CD4-positive, alpha-beta memory T cell (primary cell): ENCODE measurements around the gene BSCL2. TPM values are rescaled to one million over a fixed set of nuclear protein-coding genes. Genes with fewer than 3 reads are reported as not detected.

Experiments used
- CTCF ChIA-PET: fragments of 350-600 bp; sonication (Branson Sonifier 250); formaldehyde crosslinking; loops from one replicate; lab custom pipeline; 2021; ENCODE audit warnings: inconsistent platforms; ENCODE audit not compliant: partially characterized antibody; lab: Charles Lee
- POLR2A ChIA-PET: fragments of 350-600 bp; sonication (Branson Sonifier 250); formaldehyde crosslinking; loops from one replicate; lab custom pipeline; 2021; ENCODE audit not compliant: partially characterized antibody; lab: Charles Lee
- DNase-seq, 5 donors: peaks; one replicate each; pipeline versions ENCODE4 v3.0.0 to v3.0.0-alpha.2; 2020 to 2022; ENCODE audit warnings: mixed read lengths in 1 of 5
- H3K27ac ChIP-seq: one replicate; pipeline ENCODE4 v1.7.0; 2013; ENCODE audit warnings: low read depth, low read length
- H3K27me3 ChIP-seq: 2 replicates; pipeline ENCODE4 v1.7.0; 2013; ENCODE audit warnings: mild to moderate bottlenecking, low read length, moderate library complexity; ENCODE audit not compliant: insufficient read depth
- H3K36me3 ChIP-seq: 2 replicates; pipeline ENCODE4 v1.7.0; 2013; ENCODE audit warnings: mild to moderate bottlenecking, low read length, moderate library complexity; ENCODE audit not compliant: insufficient read depth
- H3K4me1 ChIP-seq: 2 replicates; pipeline ENCODE4 v1.7.0; 2013; ENCODE audit warnings: mild to moderate bottlenecking, low read length, moderate library complexity; ENCODE audit not compliant: insufficient read depth
- H3K4me3 ChIP-seq, 2 donors: one replicate each; pipeline ENCODE4 v1.7.0; 2013; ENCODE audit warnings: low read length in 2 of 2, mild to moderate bottlenecking in 1 of 2
- H3K9me3 ChIP-seq, 2 donors: one replicate each; pipeline ENCODE4 v1.7.0; 2013; ENCODE audit warnings: low read length in 2 of 2, control low read depth in 1 of 2; ENCODE audit not compliant: control insufficient read depth in 1 of 2
- H3K27ac Mint-ChIP-seq, 7 donors: one replicate each; pipeline ENCODE4 v1.8.0; 2020 to 2021; ENCODE audit warnings: mixed read lengths in 7 of 7, mild to moderate bottlenecking in 6 of 7, inconsistent platforms in 3 of 7, moderate library complexity in 3 of 7
- H3K27me3 Mint-ChIP-seq, 2 donors: one replicate each; pipeline ENCODE4 v1.8.0; 2020 to 2021; ENCODE audit warnings: mixed read lengths in 2 of 2
- H3K36me3 Mint-ChIP-seq, 2 donors: one replicate each; pipeline ENCODE4 v1.8.0; 2020 to 2021; ENCODE audit warnings: mixed read lengths in 2 of 2, inconsistent platforms in 1 of 2, mild to moderate bottlenecking in 1 of 2
- H3K4me1 Mint-ChIP-seq, 4 donors: one replicate each; pipeline ENCODE4 v1.8.0; 2020 to 2021; ENCODE audit warnings: mixed read lengths in 4 of 4, mild to moderate bottlenecking in 1 of 4
- H3K4me3 Mint-ChIP-seq, 8 donors: one replicate each; pipeline ENCODE4 v1.8.0; 2020 to 2021; ENCODE audit warnings: mixed read lengths in 8 of 8, mild to moderate bottlenecking in 7 of 8, moderate library complexity in 6 of 8, inconsistent platforms in 3 of 8
- H3K9me3 Mint-ChIP-seq, 8 donors: one replicate each; pipeline ENCODE4 v1.8.0; 2020 to 2021; ENCODE audit warnings: mixed read lengths in 8 of 8, mild to moderate bottlenecking in 5 of 8, inconsistent platforms in 3 of 8, moderate library complexity in 1 of 8
- intact Hi-C: fragments of 100-400 bp; cut with micrococcal nuclease; formaldehyde crosslinking; loops from one replicate; pipeline ENCODE4 v1.15.1; 2023
- polyA plus RNA-seq, 2 donors: library from polyadenylated mRNA; unstranded; fragments of 300-500 nt; fragmentation: Illumina TruSeq; gene quantifications; one replicate each; pipeline ENCODE4 v1.2.3, GENCODE V29; 2021
- total RNA-seq, 2 experiments: library from RNA; stranded (reverse); gene quantifications; one replicate each; pipeline ENCODE4 v1.2.3, GENCODE V29; 2021

The BSCL2 gene
- total and polyA plus RNA-seq, 4 experiments from 2014 or later: 34.5 to 51.7 (median 42.8) TPM

DNA sequence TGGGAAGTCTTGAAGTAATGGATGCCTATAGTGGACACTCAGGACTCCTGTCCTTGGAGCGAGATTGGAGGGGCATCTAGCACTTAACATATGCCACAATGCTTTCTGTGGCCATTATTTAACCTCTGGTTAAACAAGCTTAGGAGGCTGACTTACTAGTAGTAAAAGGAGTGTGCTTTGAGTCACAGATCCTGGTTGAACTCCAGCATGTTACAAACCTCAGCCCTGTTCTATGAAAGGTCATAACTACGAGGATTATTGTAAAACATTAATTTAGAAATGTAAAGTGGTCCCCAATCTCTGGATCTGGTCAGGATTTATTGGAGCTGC, 34.1 kb downstream of the BSCL2 start:
- H3K27ac Mint-ChIP-seq: peak overlapping the region in 4 of 7 donors; percentile 22 to 98 (median 86)
- POLR2A ChIA-PET: interaction anchor here (0.6 to 19.7 kb wide), 10 partner anchors 7 to 208 kb away, joined by 3 to 494 read pairs (median 18); partner anchors contain the start of genes B3GAT3, C11orf98, CSKMT and EML3
- peaks cover 59% of the 10 kb centered on the region for H3K4me1 ChIP-seq
- no peaks in the 10 kb centered on the region for H3K27me3 ChIP-seq
- no peaks in the 10 kb centered on the region for H3K9me3 Mint-ChIP-seq
- CTCF ChIA-PET: interaction anchor here (0.9 to 10.4 kb wide), 5 partner anchors 9 to 81 kb away, joined by 3 to 86 read pairs (median 4); partner anchors contain the start of genes C11orf98, CSKMT and TUT1
- H3K4me3 Mint-ChIP-seq: peak overlapping the region; percentile 25 to 99 (median 76)
- DNase-seq: no peak
- intact Hi-C loops: no loop called here
- peak overlapping the region in 1 of 2 donors; percentile 97 for H3K4me3 ChIP-seq
- H3K36me3 ChIP-seq: peaks cover 15% of the 10 kb centered on the region
- peaks cover 22 to 48% of the 10 kb centered on the region in 2 donors for H3K36me3 Mint-ChIP-seq
- peak overlapping the region; percentile 74 for H3K27ac ChIP-seq
- H3K9me3 ChIP-seq: no peaks in the 10 kb centered on the region
- no peaks in the 10 kb centered on the region for H3K27me3 Mint-ChIP-seq
- peaks cover 22 to 78% (median 48%) of the 10 kb centered on the region in 4 donors for H3K4me1 Mint-ChIP-seq

- Histone ChIP-seq H3K9me3 (no peaks in the 10 kb centered on the region), H3K27me3 (no peaks in the 10 kb centered on the region), H3K36me3 (peaks cover 9% of the 10 kb centered on the region), H3K4me1 (peaks cover 55% of the 10 kb centered on the region), H3K4me3 (peak within 1 kb of the TSS; percentile 91 to 97), H3K27ac (peak within 1 kb of the TSS; percentile 74)
- Mint-ChIP-seq H3K4me1 (peaks cover 14 to 74% (median 43%) of the 10 kb centered on the region in 4 donors), H3K27me3 (no peaks in the 10 kb centered on the region), H3K36me3 (peaks cover 11 to 40% of the 10 kb centered on the region in 2 donors), H3K27ac (peak within 1 kb of the TSS; percentile 89 to 98 (median 97)), H3K9me3 (no peaks in the 10 kb centered on the region), H3K4me3 (peak within 1 kb of the TSS; percentile 93 to 99 (median 99))
- intact Hi-C loops: loop anchor here (1.0 to 2.0 kb wide), 2 partner anchors 8 to 19 kb away; partner anchors contain the start of genes INTS5 and UBXN1
- CTCF ChIA-PET: interaction anchor here (0.7 to 10.4 kb wide), 8 partner anchors 7 to 248 kb away, joined by 3 to 86 read pairs (median 6); partner anchors contain the start of genes C11orf98, CSKMT, INTS5 and TMEM179B
- POLR2A ChIA-PET: interaction anchor here (0.6 to 19.7 kb wide), 39 partner anchors 8 to 279 kb away, joined by 3 to 494 read pairs (median 7); partner anchors contain the start of genes AHNAK, B3GAT3, BSCL2 and EEF1G
- DNase-seq: peak; percentile 68 to 80 (median 75)
These were observed 35.4 kb downstream of the BSCL2 start, which contains the start of the genes LBHD1 and UQCC3 for GRCh38 chr11:62671608-62672389. Gene LBHD1 (minus strand): TSS chr11:62672267. CDS start chr11:62670031, 2,236 bp downstream. Gene UQCC3 (plus strand): TSS chr11:62671673. CDS start chr11:62671746, 73 bp downstream.

DNA sequence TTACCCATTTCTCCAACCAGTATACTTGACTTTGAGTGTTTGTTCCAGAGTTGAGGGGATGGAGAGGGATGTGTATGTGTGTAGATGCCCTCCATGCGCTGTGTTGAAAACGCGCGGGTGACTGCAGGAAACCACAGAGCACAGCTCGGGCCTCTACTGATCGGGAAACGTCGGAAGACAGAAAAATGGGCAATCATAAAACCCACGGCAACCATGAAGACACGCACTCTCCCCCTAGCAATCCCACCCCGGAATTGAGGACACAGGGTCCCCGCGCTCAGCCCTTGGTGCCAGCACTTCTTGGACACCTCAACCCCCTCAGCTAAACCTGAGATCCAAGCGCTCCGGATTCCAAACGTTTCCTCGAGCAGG, 36.0 kb downstream of the BSCL2 start:
- intact Hi-C loops: loop anchor here (1.0 to 2.0 kb wide), 2 partner anchors 8 to 18 kb away; partner anchors contain the start of genes INTS5 and UBXN1
- Histone ChIP-seq H3K4me1 (peaks cover 55% of the 10 kb centered on the region), H3K9me3 (no peaks in the 10 kb centered on the region), H3K27me3 (no peaks in the 10 kb centered on the region), H3K36me3 (peaks cover 3% of the 10 kb centered on the region), H3K4me3 (peak overlapping the region; percentile 91 to 97), H3K27ac (peak overlapping the region; percentile 74)
- no peaks in the 10 kb centered on the region for H3K9me3 Mint-ChIP-seq
- DNase-seq: peak in 2 of 5 donors; percentile 62 to 69
- peaks cover 9 to 40% of the 10 kb centered on the region in 2 donors for H3K36me3 Mint-ChIP-seq
- H3K27me3 Mint-ChIP-seq: no peaks in the 10 kb centered on the region
- H3K27ac Mint-ChIP-seq: peak overlapping the region; percentile 89 to 98 (median 97)
- ChIA-PET POLR2A (interaction anchor here (0.6 to 19.7 kb wide), 38 partner anchors 8 to 278 kb away, joined by 3 to 494 read pairs (median 6); partner anchors contain the start of genes AHNAK, B3GAT3, BSCL2 and EEF1G), CTCF (interaction anchor here (0.7 to 10.4 kb wide), 6 partner anchors 11 to 116 kb away, joined by 3 to 86 read pairs (median 5); partner anchors contain the start of genes INTS5, TMEM179B and TUT1)
- peak overlapping the region; percentile 93 to 99 (median 99) for H3K4me3 Mint-ChIP-seq
- peaks cover 15 to 75% (median 47%) of the 10 kb centered on the region in 4 donors for H3K4me1 Mint-ChIP-seq

- H3K9me3 ChIP-seq: no peaks in the 10 kb centered on the region
- H3K4me1 ChIP-seq: peaks cover 60% of the 10 kb centered on the region
- no peaks in the 10 kb centered on the region for H3K9me3 Mint-ChIP-seq
- H3K4me3 ChIP-seq: no peak overlapping the region
- no peak overlapping the region for H3K27ac ChIP-seq
- CTCF ChIA-PET: interaction anchor here (1.0 to 10.4 kb wide), 3 partner anchors 11 to 114 kb away, joined by 3 to 86 read pairs (median 4); partner anchors contain the start of gene TUT1
- no peaks in the 10 kb centered on the region for H3K27me3 Mint-ChIP-seq
- intact Hi-C loops: loop anchor here (2.0 kb wide), 1 partner anchor 17 kb away; the partner anchor contains the start of gene INTS5
- H3K4me3 Mint-ChIP-seq: peak overlapping the region in 6 of 8 donors; percentile 15 to 99 (median 38)
- H3K27me3 ChIP-seq: no peaks in the 10 kb centered on the region
- peaks cover 4 to 47% of the 10 kb centered on the region in 2 donors for H3K36me3 Mint-ChIP-seq
- POLR2A ChIA-PET: interaction anchor here (1.7 to 19.7 kb wide), 13 partner anchors 11 to 172 kb away, joined by 3 to 494 read pairs (median 28); partner anchors contain the start of genes B3GAT3, BSCL2, EEF1G and EML3
- H3K27ac Mint-ChIP-seq: peak overlapping the region; percentile 38 to 92 (median 89)
- no peak for DNase-seq
- peaks cover 15 to 81% (median 46%) of the 10 kb centered on the region in 4 donors for H3K4me1 Mint-ChIP-seq
- peaks cover 3% of the 10 kb centered on the region for H3K36me3 ChIP-seq
These were observed 37.6 kb downstream of the BSCL2 start for GRCh38 chr11:62669420-62670161.

- intact Hi-C loops: no loop called here
- Histone ChIP-seq H3K4me1 (peaks cover 56% of the 10 kb centered on the region), H3K4me3 (no peak overlapping the region), H3K9me3 (no peaks in the 10 kb centered on the region), H3K27me3 (no peaks in the 10 kb centered on the region), H3K27ac (no peak overlapping the region), H3K36me3 (peaks cover 11% of the 10 kb centered on the region)
- CTCF ChIA-PET: interaction anchor here (0.7 to 10.4 kb wide), 4 partner anchors 9 to 75 kb away, joined by 3 to 86 read pairs (median 4); partner anchors contain the start of genes EML3 and TUT1
- DNase-seq: no peak
- Mint-ChIP-seq H3K4me3 (peak overlapping the region in 5 of 8 donors; percentile 92 to 98 (median 96)), H3K27ac (peak overlapping the region in 5 of 7 donors; percentile 14 to 98 (median 88)), H3K27me3 (no peaks in the 10 kb centered on the region), H3K36me3 (peaks cover 12 to 51% of the 10 kb centered on the region in 2 donors), H3K9me3 (no peaks in the 10 kb centered on the region), H3K4me1 (peaks cover 20 to 78% (median 46%) of the 10 kb centered on the region in 4 donors)
- POLR2A ChIA-PET: interaction anchor here (0.6 to 19.7 kb wide), 16 partner anchors 10 to 188 kb away, joined by 3 to 494 read pairs (median 35); partner anchors contain the start of genes B3GAT3, BSCL2, EML3 and GANAB
These were observed 39.8 kb downstream of the BSCL2 start for GRCh38 chr11:62667460-62667859.
